ENCODE results near the gene SGO2. TPM values are rescaled to one million over a fixed set of nuclear protein-coding genes. Genes with fewer than 3 reads are reported as not detected.

The SGO2 gene
- total and polyA plus RNA-seq, 2 of the 13 experiments (the other 11 are each of a cell fraction or from before 2014, with no cell fraction given): 5.1 to 16.2 TPM

DNA sequence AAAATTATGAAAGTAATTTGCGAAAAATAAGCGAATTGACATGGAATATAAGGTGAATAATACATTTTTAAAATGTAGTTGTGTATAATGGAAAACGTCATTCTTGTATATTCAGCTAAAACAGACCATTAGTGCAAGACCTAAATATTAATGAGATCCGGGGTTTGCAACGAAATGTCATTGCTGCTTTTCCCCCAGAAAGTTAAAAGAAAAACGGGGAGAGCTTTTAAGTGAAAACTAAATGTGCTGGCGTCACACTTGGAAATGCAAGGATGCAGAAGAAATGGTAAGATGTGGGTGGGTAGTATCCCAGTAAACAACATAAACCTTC, 491 bp upstream of the SGO2 start:
- ChIA-PET POLR2A (no interaction called here), CTCF (ENCODE audit: low intra/inter-chr PET ratio, low total read pairs) (no interaction called here)
- DNase-seq (ENCODE audit: low spot score) (no peak), FAIRE-seq (no peak), ATAC-seq (no peak)
- H3K4me3 ChIP-seq (replicated peaks in 1 of 3; ENCODE audit: insufficient read depth in 1 of 3, low read depth in 2 of 3, low read length in 3 of 3): peak overlapping the region; percentile 73 to 92 (median 84)
- peak overlapping the region; percentile 53 for H3K9ac ChIP-seq (ENCODE audit: insufficient read depth, low read depth, low read length)
- intact Hi-C loops (cut with micrococcal nuclease; ENCODE audit: unreplicated experiment): no loop called here
- no peaks in the 10 kb centered on the region for H3K36me3 ChIP-seq (replicated peaks in 1 of 2; ENCODE audit: control insufficient read depth in 1 of 2, insufficient read depth in 2 of 2, low read length in 2 of 2)
- H3K27me3 ChIP-seq (ENCODE audit: control insufficient read depth in 1 of 2, insufficient read depth in 2 of 2, low read length in 2 of 2): peaks cover 2 to 22% of the 10 kb centered on the region in 2 experiments; a peak in 2 of 5 replicates
- in situ Hi-C loops (cut with HindIII; ENCODE audit: extremely low pct_ligation_motif_present, low pct_unique_long_range_greater_than_20kb): no loop called here
- no peak for TF ChIP-seq ZNF496 (CRISPR knock-in tag; IDR thresholded peaks at IDR 0.05; ENCODE audit: insufficient replicate concordance)
- 0 out of 2 replicates have a peak, but pooled peaks have one; percentile 30 for TF ChIP-seq ZNF20 (CRISPR knock-in tag; IDR thresholded peaks at IDR 0.05)
- 0 out of 2 replicates have a peak, but pooled peaks have one; percentile 73 for TF ChIP-seq SNAI1 (CRISPR knock-in tag; IDR thresholded peaks at IDR 0.05; ENCODE audit: borderline replicate concordance)
- TF ChIP-seq ONECUT2 (CRISPR knock-in tag; IDR thresholded peaks at IDR 0.05): no peak
- no peak for TF ChIP-seq AKAP8 (CRISPR knock-in tag; IDR thresholded peaks at IDR 0.05)
- no peak for TF ChIP-seq MATR3 (CRISPR knock-in tag; IDR thresholded peaks at IDR 0.05)
- TF ChIP-seq ZNF670 (CRISPR knock-in tag; IDR thresholded peaks at IDR 0.05; ENCODE audit: borderline replicate concordance): 0 out of 2 replicates have a peak, but pooled peaks have one; percentile 4
- peak; percentile 83 for TF ChIP-seq CBX2 (IDR thresholded peaks at IDR 0.05; ENCODE audit: low read depth, low read length)
- TF ChIP-seq CBX2 (CRISPR knock-in tag; IDR thresholded peaks at IDR 0.05; ENCODE audit: low read depth): no peak
- no peak for TF ChIP-seq RBFOX2 (IDR thresholded peaks at IDR 0.05; ENCODE audit: low read depth, low read length)
- TF ChIP-seq GMEB2 (CRISPR knock-in tag; IDR thresholded peaks at IDR 0.05; ENCODE audit: low read depth): no peak
- WGBS (ENCODE audit: low lambda C conversion rate): 2% methylated on average over 7 of the region's 7 CpGs
- BruUV-seq (replicated peaks): no TSS peak
- H3K4me1 ChIP-seq (ENCODE audit: insufficient read depth, low read length): peaks cover 32% of the 10 kb centered on the region
- peaks cover 38% of the 10 kb centered on the region for H3K79me2 ChIP-seq (ENCODE audit: insufficient read depth, low read length)
- no peak overlapping the region for H3K27ac ChIP-seq (ENCODE audit: extremely low read length, insufficient read depth, low read length)
- peak overlapping the region; percentile 96 for H2AFZ ChIP-seq (ENCODE audit: low read length)
- H3K9me3 ChIP-seq (ENCODE audit: low read length): no peaks in the 10 kb centered on the region
- peak overlapping the region; percentile 92 for H3K4me2 ChIP-seq (ENCODE audit: low read depth, low read length)
- no peaks in the 10 kb centered on the region for H4K20me1 ChIP-seq (ENCODE audit: insufficient read depth, low read length)

Data from HepG2 (cell line).